T-helper 17 cell (primary cell): Measurements from ENCODE around the gene AXIN1. TPM values are rescaled to one million over a fixed set of nuclear protein-coding genes. Genes with fewer than 3 reads are reported as not detected.
A peak's percentile ranks its signal among the peaks of the same experiment; 100 is the strongest.

Source experiments
- ATAC-seq: fragments of 150-1000 bp; cut with Tn5 transposase; 2 replicates; pipeline ENCODE4 v1.10.0; 2021; ENCODE audit warnings: mild to moderate bottlenecking, moderate library complexity
- DNase-seq, 3 donors: peaks; one replicate each; pipeline versions ENCODE4 v3.0.0 to v3.0.0-alpha.2; 2020 to 2021
- H3K9me3 ChIP-seq: one replicate; pipeline ENCODE4 v1.7.0; 2013; ENCODE audit warnings: low read length, mild to moderate bottlenecking; ENCODE audit not compliant: control insufficient read depth, poor library complexity, severe bottlenecking
- H3K27ac Mint-ChIP-seq: one replicate; pipeline ENCODE4 v1.8.0; 2022; ENCODE audit warnings: mild to moderate bottlenecking, moderate library complexity, mixed read lengths
- H3K27me3 Mint-ChIP-seq: one replicate; pipeline ENCODE4 v1.8.0; 2022; ENCODE audit warnings: mixed read lengths
- H3K36me3 Mint-ChIP-seq: one replicate; pipeline ENCODE4 v1.8.0; 2022; ENCODE audit warnings: low read depth, mixed read lengths
- H3K4me1 Mint-ChIP-seq: one replicate; pipeline ENCODE4 v1.8.0; 2022; ENCODE audit warnings: mild to moderate bottlenecking, mixed read lengths
- H3K4me3 Mint-ChIP-seq: one replicate; pipeline ENCODE4 v1.8.0; 2022; ENCODE audit warnings: mild to moderate bottlenecking, moderate library complexity, mixed read lengths
- total RNA-seq, 4 donors: library from RNA in 2 of 4; stranded (reverse) in 2 of 4; gene quantifications; one replicate each; pipeline ENCODE4 v1.2.3 and lab custom pipeline; 2022 to 2026

The AXIN1 gene
- total RNA-seq, 2 donors from 2014 or later = 38.9 to 42.5 TPM

DNA sequence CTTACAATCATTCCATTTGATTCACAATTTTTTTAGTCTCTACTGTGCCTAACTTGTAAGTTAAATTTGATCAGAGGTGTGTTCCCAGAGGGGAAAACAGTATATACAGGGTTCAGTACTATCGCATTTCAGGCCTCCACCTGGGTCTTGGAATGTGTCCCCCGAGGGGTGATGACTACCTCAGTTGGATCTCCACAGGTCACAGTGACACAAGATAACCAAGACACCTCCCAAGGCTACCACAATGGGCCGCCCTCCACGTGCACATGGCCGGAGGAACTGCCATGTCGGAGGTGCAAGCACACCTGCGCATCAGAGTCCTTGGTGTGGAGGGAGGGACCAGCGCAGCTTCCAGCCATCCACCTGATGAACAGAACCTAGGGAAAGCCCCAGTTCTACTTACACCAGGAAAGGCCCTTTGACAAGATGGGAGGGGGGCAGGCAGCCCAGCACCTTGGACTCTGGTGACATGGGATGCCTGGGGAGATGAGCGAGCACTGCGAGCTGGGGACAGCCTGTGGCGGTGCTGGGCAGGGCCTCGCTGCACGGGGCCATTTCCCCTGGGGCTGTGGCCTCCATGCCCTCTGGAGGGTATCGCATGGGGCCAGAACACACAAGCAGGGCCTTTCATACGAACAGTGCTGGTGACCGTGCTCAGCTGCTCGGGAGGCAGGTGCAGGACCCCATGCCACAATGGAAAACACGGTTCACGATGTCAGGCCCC is 35.6 kb downstream of the AXIN1 start:
- no peaks in the 10 kb centered on the region for H3K27me3 Mint-ChIP-seq
- no peak overlapping the region for H3K4me3 Mint-ChIP-seq
- peaks cover 27% of the 10 kb centered on the region for H3K4me1 Mint-ChIP-seq
- no peak for DNase-seq
- no peaks in the 10 kb centered on the region for H3K9me3 ChIP-seq
- H3K36me3 Mint-ChIP-seq = peaks cover 5% of the 10 kb centered on the region
- ATAC-seq = no peak
- H3K27ac Mint-ChIP-seq = peak overlapping the region; percentile 69

GRCh38 chr16:314795-315299 is 37.7 kb downstream of the AXIN1 start:
- no peaks in the 10 kb centered on the region for H3K9me3 ChIP-seq
- Mint-ChIP-seq H3K4me3 (no peak overlapping the region), H3K36me3 (peaks cover 2% of the 10 kb centered on the region), H3K27ac (no peak overlapping the region), H3K4me1 (peaks cover 22% of the 10 kb centered on the region), H3K27me3 (no peaks in the 10 kb centered on the region)
- no peak for ATAC-seq
- no peak for DNase-seq

- Mint-ChIP-seq H3K27me3 (no peaks in the 10 kb centered on the region), H3K4me3 (no peak overlapping the region), H3K27ac (no peak overlapping the region), H3K4me1 (peaks cover 19% of the 10 kb centered on the region), H3K36me3 (no peaks in the 10 kb centered on the region)
- DNase-seq = no peak
- H3K9me3 ChIP-seq = no peaks in the 10 kb centered on the region
- ATAC-seq = no peak
These were observed 38.2 kb downstream of the AXIN1 start for GRCh38 chr16:314351-314750.

DNA sequence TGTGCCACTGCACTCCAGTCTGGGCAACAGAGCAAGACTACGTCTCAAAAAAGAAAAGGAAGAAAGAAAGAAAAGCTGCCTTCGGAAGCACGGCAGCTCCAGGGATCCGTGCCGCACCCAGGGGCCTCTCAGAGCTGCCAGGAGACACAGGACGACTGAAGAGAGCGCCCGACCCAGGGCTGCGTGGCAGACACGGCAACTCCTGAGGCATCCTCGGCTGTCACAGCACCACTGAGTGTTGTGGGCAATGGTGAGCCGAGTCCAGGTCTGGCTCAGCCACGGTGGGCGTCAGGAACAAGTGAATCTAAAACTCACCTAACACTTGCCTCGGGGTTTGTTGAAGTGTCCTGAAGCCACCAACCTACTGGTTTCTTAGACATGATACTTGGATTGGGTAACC is 40.8 kb downstream of the AXIN1 start:
- Mint-ChIP-seq H3K4me3 (no peak overlapping the region), H3K36me3 (no peaks in the 10 kb centered on the region), H3K27me3 (no peaks in the 10 kb centered on the region), H3K27ac (no peak overlapping the region), H3K4me1 (peaks cover 13% of the 10 kb centered on the region)
- H3K9me3 ChIP-seq = no peaks in the 10 kb centered on the region
- ATAC-seq = no peak
- no peak for DNase-seq

DNA sequence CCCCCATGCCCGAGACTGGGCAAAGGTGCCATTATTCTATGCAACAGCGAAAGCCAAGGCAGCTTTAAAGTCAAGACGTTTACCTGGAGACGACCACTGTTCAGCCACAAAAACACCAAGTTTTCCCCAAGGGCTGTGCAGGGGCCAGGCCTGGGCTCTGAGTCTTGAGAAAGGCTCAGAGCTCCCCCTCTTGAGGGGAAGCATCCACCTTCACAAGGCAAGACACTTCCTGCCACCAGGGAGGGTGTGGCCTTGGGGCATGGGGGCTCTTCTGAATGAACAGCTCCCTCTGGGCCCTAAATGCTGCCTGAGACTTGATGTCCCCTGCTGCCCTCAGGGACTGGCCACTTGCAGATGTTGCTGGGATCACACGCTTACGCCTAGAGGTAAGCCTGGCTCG is 43.0 kb downstream of the AXIN1 start:
- no peak overlapping the region for H3K27ac Mint-ChIP-seq
- DNase-seq (no peak), ATAC-seq (peak; percentile 18)
- no peaks in the 10 kb centered on the region for H3K27me3 Mint-ChIP-seq
- H3K36me3 Mint-ChIP-seq = no peaks in the 10 kb centered on the region
- no peak overlapping the region for H3K4me3 Mint-ChIP-seq
- H3K9me3 ChIP-seq = no peaks in the 10 kb centered on the region
- peaks cover 6% of the 10 kb centered on the region for H3K4me1 Mint-ChIP-seq

GRCh38 chr16:307691-308312 is 44.7 kb downstream of the AXIN1 start:
- no peaks in the 10 kb centered on the region for H3K9me3 ChIP-seq
- no peaks in the 10 kb centered on the region for H3K27me3 Mint-ChIP-seq
- H3K4me3 Mint-ChIP-seq = no peak overlapping the region
- DNase-seq (no peak), ATAC-seq (no peak)
- H3K36me3 Mint-ChIP-seq = no peaks in the 10 kb centered on the region
- H3K27ac Mint-ChIP-seq = peak overlapping the region; percentile 4
- H3K4me1 Mint-ChIP-seq = peaks cover 6% of the 10 kb centered on the region

- Mint-ChIP-seq H3K4me1 (peaks cover 6% of the 10 kb centered on the region), H3K27ac (peak overlapping the region; percentile 43), H3K36me3 (no peaks in the 10 kb centered on the region), H3K4me3 (no peak overlapping the region), H3K27me3 (no peaks in the 10 kb centered on the region)
- DNase-seq = no peak
- no peaks in the 10 kb centered on the region for H3K9me3 ChIP-seq
- no peak for ATAC-seq
These were observed 45.6 kb downstream of the AXIN1 start for GRCh38 chr16:306911-307370.

GRCh38 chr16:305916-306626 is 46.5 kb downstream of the AXIN1 start:
- DNase-seq (no peak), ATAC-seq (no peak)
- Mint-ChIP-seq H3K4me3 (peak overlapping the region; percentile 7), H3K27ac (no peak overlapping the region), H3K36me3 (no peaks in the 10 kb centered on the region), H3K4me1 (peaks cover 6% of the 10 kb centered on the region), H3K27me3 (no peaks in the 10 kb centered on the region)
- no peaks in the 10 kb centered on the region for H3K9me3 ChIP-seq

GRCh38 chr16:303760-304505 is 48.6 kb downstream of the AXIN1 start:
- H3K27me3 Mint-ChIP-seq = no peaks in the 10 kb centered on the region
- no peak for DNase-seq
- H3K27ac Mint-ChIP-seq = no peak overlapping the region
- peak; percentile 35 for ATAC-seq
- no peaks in the 10 kb centered on the region for H3K9me3 ChIP-seq
- H3K36me3 Mint-ChIP-seq = no peaks in the 10 kb centered on the region
- H3K4me3 Mint-ChIP-seq = no peak overlapping the region
- H3K4me1 Mint-ChIP-seq = peaks cover 4% of the 10 kb centered on the region

GRCh38 chr16:301950-302349 is 50.6 kb downstream of the AXIN1 start:
- Mint-ChIP-seq H3K27me3 (no peaks in the 10 kb centered on the region), H3K4me3 (no peak overlapping the region), H3K27ac (no peak overlapping the region), H3K36me3 (no peaks in the 10 kb centered on the region), H3K4me1 (peaks cover 2% of the 10 kb centered on the region)
- no peaks in the 10 kb centered on the region for H3K9me3 ChIP-seq
- DNase-seq (no peak), ATAC-seq (no peak)

- no peak for ATAC-seq
- Mint-ChIP-seq H3K27ac (peak overlapping the region; percentile 21), H3K27me3 (no peaks in the 10 kb centered on the region), H3K4me3 (no peak overlapping the region), H3K4me1 (no peaks in the 10 kb centered on the region), H3K36me3 (no peaks in the 10 kb centered on the region)
- no peaks in the 10 kb centered on the region for H3K9me3 ChIP-seq
- DNase-seq = no peak
These were observed 51.3 kb downstream of the AXIN1 start for GRCh38 chr16:301235-301634.

GRCh38 chr16:297832-298231 is 54.7 kb downstream of the AXIN1 start:
- H3K4me3 Mint-ChIP-seq = no peak overlapping the region
- H3K36me3 Mint-ChIP-seq = no peaks in the 10 kb centered on the region
- no peak overlapping the region for H3K27ac Mint-ChIP-seq
- H3K9me3 ChIP-seq = no peaks in the 10 kb centered on the region
- H3K4me1 Mint-ChIP-seq = no peaks in the 10 kb centered on the region
- no peak for ATAC-seq
- no peaks in the 10 kb centered on the region for H3K27me3 Mint-ChIP-seq
- DNase-seq = no peak
